ENCODE results near the gene BCOR. TPM values are rescaled to one million over a fixed set of nuclear protein-coding genes. Genes with fewer than 3 reads are reported as not detected.

BCOR gene
- total RNA-seq, 2 experiments from 2014 or later, result 48.0 to 64.3 TPM

DNA sequence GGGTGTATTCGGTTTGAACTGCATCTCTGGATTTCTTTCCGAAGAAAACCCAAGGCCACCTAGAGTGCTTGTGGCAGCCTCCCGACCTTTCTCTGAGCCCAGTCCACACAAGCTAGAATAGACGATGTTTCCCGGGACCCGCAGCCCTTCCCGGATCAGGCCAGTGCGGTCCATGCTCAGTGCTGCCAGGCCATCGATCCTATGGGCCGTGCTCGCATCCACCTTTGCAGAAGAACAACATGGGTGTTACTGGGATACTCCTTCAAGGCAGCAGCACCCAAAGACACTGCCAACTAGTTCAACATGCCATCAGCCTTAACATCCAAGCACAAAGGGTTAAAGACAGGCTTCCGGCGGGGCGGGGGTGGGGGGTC is 22.8 kb downstream of the BCOR start:
- Histone ChIP-seq H4K20me1 (ENCODE audit: insufficient read depth, low read length) (no peaks in the 10 kb centered on the region), H2AFZ (ENCODE audit: low read length) (no peak overlapping the region), H3K9me3 (ENCODE audit: low read length) (no peaks in the 10 kb centered on the region), H3K9me2 (ENCODE audit: insufficient read depth, low read length) (no peaks in the 10 kb centered on the region), H3K36me3 (ENCODE audit: insufficient read depth, low read length) (peaks cover 81% of the 10 kb centered on the region), H3K79me2 (ENCODE audit: insufficient read depth, low read depth, low read length) (peaks cover 17% of the 10 kb centered on the region; the same call in 1 of the 2 replicates), H3K27ac (ENCODE audit: low read depth, low read length, poor library complexity, severe bottlenecking) (no peak overlapping the region), H3K4me2 (ENCODE audit: low read length) (no peak overlapping the region), H3K4me3 (ENCODE audit: low read depth, low read length, poor library complexity, severe bottlenecking) (no peak overlapping the region), H3K4me1 (ENCODE audit: insufficient read depth, low read length, poor library complexity, severe bottlenecking) (no peaks in the 10 kb centered on the region)
- no TSS peak for BruUV-seq (replicated peaks)
- ChIA-PET CTCF (ENCODE audit: unreplicated experiment) (no interaction called here), POLR2A (no interaction called here)
- no peak for DNase-seq (ENCODE audit: low spot score)
- TF ChIP-seq EZH2phosphoT487 (IDR thresholded peaks at IDR 0.05; ENCODE audit: borderline replicate concordance, low read depth, low read length), result no peak
- no peak for TF ChIP-seq CTCF (conservative IDR thresholded peaks at IDR 0.05; ENCODE audit: low read length)
- intact Hi-C loops (cut with micrococcal nuclease; ENCODE audit: unreplicated experiment), result no loop called here

GRCh38 chrX:40074080-40074958 is 23.4 kb downstream of the BCOR start:
- no TSS peak for BruUV-seq (replicated peaks)
- DNase-seq (ENCODE audit: low spot score), result no peak
- H3K79me2 ChIP-seq (ENCODE audit: insufficient read depth, low read depth, low read length), result peaks cover 17% of the 10 kb centered on the region; the same call in 1 of the 2 replicates

More at GRCh38 chrX:40074080-40074958, 23.4 kb downstream of the BCOR start:
- TF ChIP-seq CTCF (conservative IDR thresholded peaks at IDR 0.05; ENCODE audit: low read length) (no peak), EZH2phosphoT487 (IDR thresholded peaks at IDR 0.05; ENCODE audit: borderline replicate concordance, low read depth, low read length) (no peak)
- H3K4me2 ChIP-seq (ENCODE audit: low read length), result no peak overlapping the region
- H3K36me3 ChIP-seq (ENCODE audit: insufficient read depth, low read length), result peaks cover 86% of the 10 kb centered on the region
- no peak overlapping the region for H2AFZ ChIP-seq (ENCODE audit: low read length)
- POLR2A ChIA-PET, result no interaction called here
- no peaks in the 10 kb centered on the region for H3K4me1 ChIP-seq (ENCODE audit: insufficient read depth, low read length, poor library complexity, severe bottlenecking)
- CTCF ChIA-PET (ENCODE audit: unreplicated experiment), result no interaction called here
- intact Hi-C loops (cut with micrococcal nuclease; ENCODE audit: unreplicated experiment), result no loop called here
- H3K9me2 ChIP-seq (ENCODE audit: insufficient read depth, low read length), result no peaks in the 10 kb centered on the region
- H3K27ac ChIP-seq (ENCODE audit: low read depth, low read length, poor library complexity, severe bottlenecking), result no peak overlapping the region
- H3K4me3 ChIP-seq (ENCODE audit: low read depth, low read length, poor library complexity, severe bottlenecking), result no peak overlapping the region
- H3K9me3 ChIP-seq (ENCODE audit: low read length), result no peaks in the 10 kb centered on the region
- no peaks in the 10 kb centered on the region for H4K20me1 ChIP-seq (ENCODE audit: insufficient read depth, low read length)
